Occipital lobe (tissue), 2 donors: ENCODE data around the gene GPR31. TPM values are rescaled to one million over a fixed set of nuclear protein-coding genes. Genes with fewer than 3 reads are reported as not detected.
"Not testable (repeated sequence)": the region's sequence is repeated elsewhere in the genome, so short reads cannot be mapped to it uniquely, and the experiment has no call there.

Source experiments
- DNase-seq: peaks from one replicate; lab custom pipeline; 2025; lab: John Stamatoyannopoulos, UW
- total RNA-seq: library from RNA; depleted of rRNA; stranded (reverse); fragments of >200 nt; gene quantifications from one replicate; pipeline ENCODE4 v1.2.3, GENCODE V29; 2014

GPR31 gene
- total RNA-seq = not detected

DNA sequence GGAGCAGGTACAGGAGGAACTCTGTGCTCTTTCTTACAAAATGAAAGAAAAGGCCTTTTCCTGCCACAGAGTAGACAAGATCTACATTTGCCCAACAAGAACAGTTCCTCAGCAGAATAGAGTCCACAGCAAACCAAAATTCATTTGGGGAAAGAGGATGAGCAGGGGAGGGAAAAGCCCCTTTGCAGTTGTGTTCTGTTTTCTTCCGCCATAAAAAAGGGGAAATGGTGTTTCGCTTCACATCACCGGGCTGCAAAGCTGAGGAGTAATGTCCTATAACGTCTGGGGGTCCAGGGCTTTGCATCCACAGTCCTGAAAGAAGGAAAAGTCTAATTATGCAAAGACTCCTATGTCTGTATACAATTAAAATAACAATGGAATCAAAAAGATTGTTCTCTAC lies at the start of gene GPR31:
Gene GPR31, minus strand, starts transcription at position 118 of the 400 bp plus-strand sequence. CDS start 149 bp downstream, outside the sequence.
- no peak for DNase-seq

GRCh38 chr6:167207527-167207926 lies 49.7 kb upstream of the GPR31 start:
- DNase-seq = no peak

DNA sequence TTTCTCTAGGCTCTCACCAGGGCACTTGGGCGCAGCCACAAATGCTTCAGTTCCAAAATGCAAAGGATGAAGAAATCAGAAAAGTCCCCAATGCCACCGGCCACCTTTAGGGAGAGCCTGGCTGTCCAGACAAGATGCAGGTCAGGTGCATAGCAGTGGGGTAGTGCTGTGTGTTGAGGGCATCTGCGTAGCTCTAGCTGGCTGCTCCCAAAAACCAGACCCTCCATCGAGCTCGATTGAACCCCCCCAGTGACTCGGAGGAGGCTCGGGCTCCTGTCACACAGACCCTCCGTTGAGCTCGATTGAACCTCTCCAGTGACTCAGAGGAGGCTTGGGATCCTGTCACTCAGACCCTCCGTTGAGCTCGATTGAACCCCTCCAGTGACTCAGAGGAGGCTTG lies 47.5 kb upstream of the GPR31 start:
- DNase-seq = not testable (repeated sequence)

GRCh38 chr6:167204059-167204348 lies 46.2 kb upstream of the GPR31 start:
- DNase-seq = not testable (repeated sequence)

DNA sequence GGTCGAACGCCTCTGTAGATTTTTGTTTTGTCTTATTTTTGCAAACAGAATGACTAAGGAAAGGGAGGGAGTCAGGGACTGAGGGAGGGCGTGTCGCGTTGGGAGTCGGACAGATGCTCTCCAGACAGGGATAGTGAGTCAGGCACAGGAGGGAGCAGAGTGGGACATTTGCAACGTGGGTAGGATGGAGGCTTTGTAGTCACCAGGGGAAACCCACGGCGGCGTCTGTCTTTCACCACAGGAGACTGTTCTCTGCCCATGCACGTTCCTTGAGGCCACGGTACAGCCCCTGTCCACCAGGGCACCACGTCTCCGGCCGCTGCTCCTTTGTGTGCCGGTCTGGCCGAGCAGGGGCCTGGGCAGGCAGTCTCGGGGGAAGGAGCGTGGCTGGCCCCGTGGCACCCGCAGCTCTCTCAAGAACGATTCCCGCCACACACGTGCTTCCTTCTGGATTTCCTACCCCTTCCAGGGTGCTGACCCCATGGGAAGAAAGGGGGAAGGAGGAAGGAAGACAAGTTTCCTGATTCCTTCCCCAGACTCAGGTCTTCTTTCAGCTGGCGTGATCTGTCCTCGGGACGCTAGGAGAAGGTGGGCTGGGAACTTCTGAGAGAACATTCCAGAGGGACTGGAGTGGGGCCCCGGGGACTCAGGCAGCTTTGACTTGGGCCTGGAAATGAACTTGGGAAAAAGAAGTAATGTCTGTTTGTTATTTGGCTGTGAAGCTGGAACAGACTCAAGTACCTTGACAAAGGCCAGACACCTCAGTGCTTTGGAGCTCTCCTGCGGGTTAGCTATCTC lies 45.7 kb upstream of the GPR31 start:
- peak; percentile 26 for DNase-seq

DNA sequence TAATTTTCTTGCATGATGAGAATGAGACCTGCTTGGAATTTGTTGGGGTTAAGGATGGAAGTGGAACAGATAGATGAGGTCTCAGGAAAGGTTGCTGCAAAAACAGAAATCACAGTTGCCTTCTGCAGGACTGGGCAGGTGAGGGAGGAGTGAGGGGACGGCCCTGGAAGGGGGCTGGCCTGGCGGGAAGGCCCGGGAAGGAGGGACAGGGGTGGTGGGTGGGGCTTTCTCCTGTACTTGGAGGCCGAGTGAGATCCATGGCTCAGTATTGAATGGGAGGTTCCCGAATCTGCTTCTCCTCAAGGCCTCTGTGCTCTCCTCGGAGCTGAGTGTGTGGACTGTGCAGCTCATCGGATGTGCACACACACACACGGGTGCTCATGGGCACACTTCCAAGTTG lies 44.8 kb upstream of the GPR31 start:
- DNase-seq = not testable (repeated sequence)

GRCh38 chr6:167200806-167201205 lies 43.0 kb upstream of the GPR31 start:
- DNase-seq = no peak

DNA sequence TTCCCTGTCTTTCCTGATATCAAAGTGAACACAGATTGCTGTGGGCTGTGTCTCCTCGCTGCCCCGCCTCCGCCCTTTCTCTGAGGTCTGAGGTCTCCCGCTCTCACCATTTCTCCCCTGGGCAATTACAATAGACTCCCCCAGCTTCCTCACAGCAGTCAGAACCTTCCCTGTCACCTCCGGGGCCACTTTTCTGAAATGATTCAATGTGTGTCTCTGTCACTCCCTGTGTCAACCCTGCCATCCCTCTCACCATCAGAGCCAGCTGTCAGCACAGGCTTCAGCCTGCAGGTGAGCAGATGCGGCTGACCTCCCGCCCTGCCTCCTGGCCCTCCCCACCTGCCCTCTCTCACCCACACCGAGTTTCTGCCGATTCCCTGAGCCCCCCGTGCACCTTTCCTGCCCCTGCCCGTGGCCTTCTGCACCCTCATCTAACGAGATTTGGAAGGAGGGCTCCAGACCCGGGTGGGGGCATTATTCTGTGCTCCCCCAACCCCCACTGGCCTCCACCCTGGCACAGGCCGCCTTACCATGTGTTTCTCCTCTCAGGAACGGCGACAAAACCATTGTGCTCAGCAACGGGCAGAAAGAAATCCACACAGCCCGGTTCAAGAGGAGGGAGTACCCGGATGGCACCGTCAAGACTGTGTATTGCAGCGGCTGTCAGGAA lies 38.3 kb upstream of the GPR31 start:
- not testable (repeated sequence) for DNase-seq

GRCh38 chr6:167193515-167194125 lies 35.8 kb upstream of the GPR31 start:
- DNase-seq = not testable (repeated sequence)

DNA sequence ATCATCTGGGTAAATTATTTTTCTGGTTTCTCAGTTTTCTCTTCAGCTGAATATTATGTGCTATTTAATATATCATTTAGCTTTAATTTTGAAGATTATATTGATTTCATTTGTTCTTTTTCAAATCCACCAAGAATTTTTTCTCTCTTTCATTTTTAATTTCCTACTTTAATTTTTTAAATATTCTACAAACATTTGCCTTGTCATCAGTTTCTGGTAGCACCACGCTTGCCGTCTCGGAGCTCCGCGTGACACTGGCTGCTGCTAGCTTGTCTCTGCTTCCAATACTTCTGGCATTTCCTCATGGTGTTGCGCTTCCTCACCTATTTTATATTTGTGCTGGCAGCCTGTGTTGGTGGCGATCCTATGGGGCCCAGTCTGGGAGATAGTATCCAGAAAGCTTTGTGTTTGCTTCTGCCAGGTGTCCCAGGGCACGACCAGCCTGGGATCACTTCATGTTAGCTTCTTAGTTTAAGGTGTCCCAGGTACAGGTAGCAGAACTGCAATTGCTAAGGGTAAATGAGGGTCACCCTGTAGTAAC lies 33.3 kb upstream of the GPR31 start:
- DNase-seq = not testable (repeated sequence)

GRCh38 chr6:167187275-167187674 lies 29.5 kb upstream of the GPR31 start:
- not testable (repeated sequence) for DNase-seq

DNA sequence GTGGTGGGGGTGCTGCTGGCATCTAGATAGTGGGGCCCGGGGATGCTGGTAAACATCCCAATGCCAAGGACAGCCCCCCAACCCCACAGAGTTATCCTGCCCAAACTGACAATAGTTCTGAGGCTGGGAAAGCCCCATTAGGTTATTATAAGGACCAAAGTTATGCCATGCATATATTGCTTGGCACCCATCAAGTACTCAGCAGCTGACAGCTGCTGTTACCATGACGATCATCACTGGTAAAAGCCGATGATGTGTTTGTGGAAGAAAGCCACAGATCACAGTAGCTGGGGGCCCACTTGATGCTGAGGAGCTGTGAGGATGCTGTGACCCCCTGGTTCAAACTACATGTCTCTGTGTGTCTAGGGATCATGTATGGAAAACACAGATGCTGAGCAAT lies 27.3 kb upstream of the GPR31 start:
- DNase-seq = not testable (repeated sequence)

DNA sequence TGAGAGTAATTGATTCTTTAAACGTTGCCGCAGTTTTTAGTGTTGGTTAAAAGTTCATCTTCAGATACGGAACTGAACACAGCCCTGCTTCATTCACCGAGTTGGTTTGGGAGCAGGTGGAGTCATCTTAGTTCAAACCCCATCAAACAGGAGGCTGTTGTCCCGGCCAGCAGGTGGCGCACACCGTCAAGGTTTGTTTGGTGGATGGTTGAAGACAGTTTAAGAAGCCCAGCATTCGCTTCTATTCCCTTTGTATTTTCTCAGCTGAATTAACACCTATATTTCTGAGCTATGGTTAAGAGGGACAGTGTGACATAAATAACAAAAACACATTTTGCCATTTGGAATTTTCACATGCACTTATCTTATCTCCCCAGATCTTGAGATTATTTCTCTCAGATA lies 25.1 kb upstream of the GPR31 start:
- not testable (repeated sequence) for DNase-seq

DNA sequence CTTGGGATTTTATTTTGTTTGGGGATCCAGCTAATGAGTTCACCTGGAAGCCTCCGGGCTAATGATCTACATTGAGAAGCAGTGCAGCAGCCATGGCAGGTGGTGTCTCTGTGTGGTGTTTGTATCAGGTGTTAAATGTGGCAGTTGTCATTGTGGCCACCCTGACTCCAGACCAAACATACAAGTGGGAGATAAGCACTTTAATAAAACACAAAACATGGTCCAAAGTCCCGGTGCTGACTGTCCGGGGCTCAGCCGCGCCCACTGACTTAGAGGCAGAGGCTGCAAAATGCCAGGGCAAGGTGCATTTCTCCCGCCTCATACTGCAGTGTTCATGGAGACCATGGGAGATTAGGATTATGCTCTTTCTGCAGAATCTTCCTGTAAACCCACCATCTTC lies 23.6 kb upstream of the GPR31 start:
- not testable (repeated sequence) for DNase-seq

DNA sequence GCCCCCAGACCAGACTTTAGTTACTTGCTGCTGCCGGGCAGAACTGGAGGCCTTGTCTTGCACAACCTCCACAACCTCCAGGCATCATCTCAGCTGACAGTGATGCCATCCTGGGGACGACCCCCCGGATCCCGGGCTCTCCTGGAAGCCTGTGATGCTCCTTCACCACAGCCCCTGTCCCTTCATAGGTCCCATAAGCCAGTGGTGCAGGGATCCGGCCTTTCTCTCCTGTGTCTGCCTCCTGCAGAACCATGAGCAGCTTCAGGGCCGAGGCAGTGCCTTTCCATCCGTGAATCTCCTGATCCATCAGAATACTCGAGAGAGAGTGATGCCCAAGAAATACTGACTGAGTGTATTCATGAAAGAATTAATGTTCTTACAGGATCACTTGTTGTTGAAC lies 22.3 kb upstream of the GPR31 start:
- DNase-seq = not testable (repeated sequence)

DNA sequence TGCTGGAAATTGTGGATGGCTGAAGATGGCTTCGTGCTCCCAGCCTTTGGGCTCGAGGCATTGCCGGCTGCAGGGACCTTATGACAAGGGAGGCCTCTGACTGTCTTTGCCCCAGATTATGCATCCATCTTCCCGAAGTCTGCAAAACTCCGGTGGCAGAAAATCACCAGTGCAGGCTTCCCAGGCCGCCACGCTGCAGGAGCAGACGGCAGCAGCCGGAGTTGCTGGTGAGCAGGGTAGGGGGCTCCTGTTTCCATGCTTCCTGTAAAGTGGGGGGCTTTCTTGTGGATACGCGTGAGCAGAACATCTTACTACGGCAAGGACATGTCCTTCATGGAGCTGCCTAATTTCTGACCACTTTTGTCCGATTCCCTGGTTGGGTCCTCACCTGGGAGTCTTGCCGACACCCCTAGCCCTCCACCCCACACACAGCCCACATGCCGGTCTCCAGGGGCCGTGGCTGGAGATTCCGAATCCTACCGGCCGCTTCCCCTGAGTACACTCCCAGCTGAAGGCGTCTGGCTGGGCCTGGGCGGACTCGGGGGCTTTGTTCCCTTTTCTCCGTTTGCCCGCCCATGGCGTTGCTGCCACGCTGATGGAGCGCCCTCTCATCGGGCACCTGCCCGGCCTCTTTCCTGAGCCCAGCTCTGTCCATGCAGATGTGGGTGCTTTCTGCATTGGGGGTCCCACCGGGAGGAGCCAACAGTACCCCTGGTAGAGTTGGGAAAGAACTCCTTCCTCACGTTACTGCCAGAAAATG lies 21.3 kb upstream of the GPR31 start:
- not testable (repeated sequence) for DNase-seq

- DNase-seq = not testable (repeated sequence)
Observed at GRCh38 chr6:167177271-167177670, 19.5 kb upstream of the GPR31 start.

GRCh38 chr6:167172011-167172410 lies 14.2 kb upstream of the GPR31 start:
- not testable (repeated sequence) for DNase-seq

DNA sequence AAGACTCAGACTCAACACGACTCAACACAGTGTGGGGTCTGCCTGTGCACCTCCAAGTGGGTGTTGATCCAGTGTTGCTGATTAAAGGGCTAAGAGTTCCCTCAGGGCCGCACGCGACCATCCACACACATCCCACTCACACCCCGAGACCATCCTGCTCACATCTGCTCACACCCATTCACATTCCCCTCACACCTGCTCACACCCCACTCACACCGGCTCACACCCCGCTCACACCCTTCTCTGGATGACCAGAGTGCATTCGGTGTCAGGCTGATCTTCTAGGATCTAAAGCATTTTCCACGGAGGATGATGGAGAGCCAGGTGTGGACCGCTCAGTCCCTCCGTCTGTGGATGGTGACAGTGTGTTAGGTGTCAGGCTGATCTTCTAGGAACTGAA lies 13.5 kb upstream of the GPR31 start:
- not testable (repeated sequence) for DNase-seq

DNA sequence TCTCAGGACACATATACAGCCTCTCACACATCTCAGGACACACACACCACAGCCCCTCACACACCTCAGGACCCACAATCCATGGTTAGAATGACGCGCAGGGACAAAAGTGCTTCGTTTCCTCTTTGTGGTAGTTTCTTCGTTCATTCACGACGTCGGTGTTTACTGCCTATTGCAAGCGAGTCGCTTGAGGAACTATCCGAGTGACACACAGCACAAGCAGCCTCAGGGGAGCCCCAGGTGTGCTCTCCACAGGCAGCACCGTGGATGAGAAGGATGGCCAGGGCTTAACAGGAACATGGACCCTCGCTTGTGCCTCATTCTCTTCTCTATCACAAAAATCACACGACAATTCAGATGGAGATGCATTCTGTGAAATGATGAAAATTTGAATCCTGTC lies 12.1 kb upstream of the GPR31 start:
- DNase-seq = not testable (repeated sequence)

DNA sequence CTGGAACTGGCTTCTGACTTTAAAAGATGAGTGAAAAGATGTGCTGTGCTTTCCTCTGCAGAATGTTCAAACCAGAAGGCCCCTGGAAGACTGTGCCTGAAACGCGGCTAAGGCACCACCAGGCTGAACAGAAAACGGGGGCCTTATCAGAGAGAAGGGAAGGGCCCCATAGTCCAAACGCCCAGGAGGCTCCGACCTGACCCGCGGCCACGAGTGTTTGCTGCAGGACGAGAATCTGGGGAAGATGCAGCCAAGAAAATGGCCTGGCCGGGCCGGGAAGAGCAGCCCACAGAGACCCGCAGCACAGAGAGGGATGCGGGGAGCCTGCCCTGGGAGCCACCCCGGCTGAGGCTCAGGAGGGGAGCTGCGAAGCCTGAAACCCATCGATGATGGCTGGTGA lies 10.5 kb upstream of the GPR31 start:
- DNase-seq = not testable (repeated sequence)
